Tibial nerve (tissue), 3 donors: ENCODE results near the gene PHF21B.

ENCODE experiments used
- POLR2A ChIP-seq, 2 donors: fragments of 450-650 bp; IDR thresholded peaks; one replicate each; pipeline ENCODE4 v1.6.1; 2017; ENCODE audit warnings: antibody characterized with exemption in 2 of 2, mild to moderate bottlenecking in 2 of 2, moderate library complexity in 2 of 2
- TF ChIP-seq, protein P1 (sequence below), 5 experiments: fragments of 200-600 bp in 3 of 5; fragments of 450-650 bp in 2 of 5; sonication (generic) in 3 of 5; IDR thresholded peaks; one replicate each; pipeline ENCODE4 v1.5.1; 2016 to 2019; ENCODE audit warnings: antibody characterized with exemption in 5 of 5, mild to moderate bottlenecking in 3 of 5, moderate library complexity in 2 of 5

GRCh38 chr22:45010532-45010900, 711 bp upstream of the PHF21B start:
- TF ChIP-seq, protein P1, sequence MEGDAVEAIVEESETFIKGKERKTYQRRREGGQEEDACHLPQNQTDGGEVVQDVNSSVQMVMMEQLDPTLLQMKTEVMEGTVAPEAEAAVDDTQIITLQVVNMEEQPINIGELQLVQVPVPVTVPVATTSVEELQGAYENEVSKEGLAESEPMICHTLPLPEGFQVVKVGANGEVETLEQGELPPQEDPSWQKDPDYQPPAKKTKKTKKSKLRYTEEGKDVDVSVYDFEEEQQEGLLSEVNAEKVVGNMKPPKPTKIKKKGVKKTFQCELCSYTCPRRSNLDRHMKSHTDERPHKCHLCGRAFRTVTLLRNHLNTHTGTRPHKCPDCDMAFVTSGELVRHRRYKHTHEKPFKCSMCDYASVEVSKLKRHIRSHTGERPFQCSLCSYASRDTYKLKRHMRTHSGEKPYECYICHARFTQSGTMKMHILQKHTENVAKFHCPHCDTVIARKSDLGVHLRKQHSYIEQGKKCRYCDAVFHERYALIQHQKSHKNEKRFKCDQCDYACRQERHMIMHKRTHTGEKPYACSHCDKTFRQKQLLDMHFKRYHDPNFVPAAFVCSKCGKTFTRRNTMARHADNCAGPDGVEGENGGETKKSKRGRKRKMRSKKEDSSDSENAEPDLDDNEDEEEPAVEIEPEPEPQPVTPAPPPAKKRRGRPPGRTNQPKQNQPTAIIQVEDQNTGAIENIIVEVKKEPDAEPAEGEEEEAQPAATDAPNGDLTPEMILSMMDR (IDR thresholded peaks at IDR 0.05) = no peak
- TF ChIP-seq POLR2A (IDR thresholded peaks at IDR 0.05) = no peak
